Tibial nerve (tissue), 4 donors: Measurements from ENCODE around the gene ABCG2.

ENCODE experiments used
- CTCF ChIP-seq, 5 experiments: fragments of 200-600 bp in 3 of 5; fragments of 450-650 bp in 2 of 5; sonication (generic) in 3 of 5; IDR thresholded peaks; one replicate each; pipeline ENCODE4 v1.5.1; 2016 to 2019; ENCODE audit warnings: antibody characterized with exemption in 5 of 5, mild to moderate bottlenecking in 3 of 5, moderate library complexity in 2 of 5
- EP300 ChIP-seq, 2 donors: sonication (generic); formaldehyde crosslinking; IDR thresholded peaks; one replicate each; pipeline ENCODE4 v1.6.1; 2017; ENCODE audit warnings: antibody characterized with exemption in 2 of 2, mild to moderate bottlenecking in 1 of 2
- POLR2A ChIP-seq, 2 donors: fragments of 450-650 bp; IDR thresholded peaks; one replicate each; pipeline ENCODE4 v1.6.1; 2017; ENCODE audit warnings: antibody characterized with exemption in 2 of 2, mild to moderate bottlenecking in 2 of 2, moderate library complexity in 2 of 2

DNA sequence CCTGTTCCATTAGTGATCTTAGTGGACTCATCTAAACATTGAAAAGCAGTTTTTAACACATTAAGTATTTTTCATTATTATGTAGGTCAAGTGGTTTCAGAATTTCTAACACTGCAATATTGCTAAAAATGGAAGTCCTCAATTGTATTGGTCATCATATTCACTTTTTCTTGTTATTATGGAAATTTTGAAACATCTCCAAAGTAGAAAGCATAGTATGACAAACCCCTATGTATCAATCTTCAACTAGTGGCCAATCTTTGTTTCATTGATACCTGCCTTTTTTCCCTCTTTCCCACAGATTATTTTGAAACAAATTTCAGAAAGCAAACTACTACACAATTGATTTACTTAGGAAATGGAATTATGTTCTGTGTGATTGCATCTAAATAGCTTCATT, 14.5 kb upstream of the ABCG2 start:
- TF ChIP-seq CTCF (IDR thresholded peaks at IDR 0.05) (no peak), POLR2A (IDR thresholded peaks at IDR 0.05) (no peak), EP300 (IDR thresholded peaks at IDR 0.05) (no peak)
